Measurements from ENCODE around the gene FREY1. TPM values are rescaled to one million over a fixed set of nuclear protein-coding genes. Genes with fewer than 3 reads are reported as not detected.

FREY1 gene
- total RNA-seq, 1 donor from 2014 or later, result not detected

DNA sequence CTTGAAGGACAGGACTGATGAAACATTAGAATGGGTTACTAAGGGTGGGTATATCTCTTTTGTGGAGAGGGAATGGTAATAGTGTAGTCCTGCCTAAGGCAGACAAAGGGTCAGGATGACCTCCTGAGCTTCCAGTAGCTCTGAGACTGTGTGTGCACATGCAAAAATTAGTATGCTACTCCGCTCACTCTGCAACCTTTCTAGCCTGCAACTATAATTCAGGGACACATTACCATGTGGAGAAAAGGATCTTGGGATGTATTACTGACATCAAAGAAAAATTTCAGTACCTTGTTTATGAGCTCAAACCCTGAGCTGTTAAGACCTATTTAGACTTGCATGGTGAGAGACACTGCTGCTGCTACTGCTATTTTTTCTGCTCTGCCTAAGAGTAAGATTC lies 40.8 kb upstream of the FREY1 start:
- no peaks in the 10 kb centered on the region for H3F3A ChIP-seq (ENCODE audit: low read depth)
- Mint-ChIP-seq H3K4me3 (no peak overlapping the region), H3K9me3 (no peaks in the 10 kb centered on the region), H3K4me1 (peaks cover 2% of the 10 kb centered on the region), H3K36me3 (peaks cover 22% of the 10 kb centered on the region), H3K27ac (no peak overlapping the region), H3K27me3 (ENCODE audit: insufficient read depth, low read depth) (no peaks in the 10 kb centered on the region)
- H3K4me2 ChIP-seq, result no peak overlapping the region
- H3K4me3 ChIP-seq, result no peak overlapping the region
- H2AFZ ChIP-seq (replicated peaks), result no peak overlapping the region
- H3K27ac ChIP-seq, result no peak overlapping the region
- H3K36me3 ChIP-seq, result peaks cover 3% of the 10 kb centered on the region
- H4K20me1 ChIP-seq (ENCODE audit: low read depth), result no peaks in the 10 kb centered on the region
- TF ChIP-seq EZH2phosphoT487 (IDR thresholded peaks at IDR 0.05) (no peak), EZH2 (IDR thresholded peaks at IDR 0.05) (no peak)
- TF ChIP-seq, protein P1, sequence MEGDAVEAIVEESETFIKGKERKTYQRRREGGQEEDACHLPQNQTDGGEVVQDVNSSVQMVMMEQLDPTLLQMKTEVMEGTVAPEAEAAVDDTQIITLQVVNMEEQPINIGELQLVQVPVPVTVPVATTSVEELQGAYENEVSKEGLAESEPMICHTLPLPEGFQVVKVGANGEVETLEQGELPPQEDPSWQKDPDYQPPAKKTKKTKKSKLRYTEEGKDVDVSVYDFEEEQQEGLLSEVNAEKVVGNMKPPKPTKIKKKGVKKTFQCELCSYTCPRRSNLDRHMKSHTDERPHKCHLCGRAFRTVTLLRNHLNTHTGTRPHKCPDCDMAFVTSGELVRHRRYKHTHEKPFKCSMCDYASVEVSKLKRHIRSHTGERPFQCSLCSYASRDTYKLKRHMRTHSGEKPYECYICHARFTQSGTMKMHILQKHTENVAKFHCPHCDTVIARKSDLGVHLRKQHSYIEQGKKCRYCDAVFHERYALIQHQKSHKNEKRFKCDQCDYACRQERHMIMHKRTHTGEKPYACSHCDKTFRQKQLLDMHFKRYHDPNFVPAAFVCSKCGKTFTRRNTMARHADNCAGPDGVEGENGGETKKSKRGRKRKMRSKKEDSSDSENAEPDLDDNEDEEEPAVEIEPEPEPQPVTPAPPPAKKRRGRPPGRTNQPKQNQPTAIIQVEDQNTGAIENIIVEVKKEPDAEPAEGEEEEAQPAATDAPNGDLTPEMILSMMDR (IDR thresholded peaks at IDR 0.05), result no peak
- no peak for DNase-seq (ENCODE audit: low spot score)
- no peak overlapping the region for H3K9ac ChIP-seq
- no peaks in the 10 kb centered on the region for H3K9me3 ChIP-seq (ENCODE audit: low read depth)
- H3K79me2 ChIP-seq (ENCODE audit: low read depth), result no peaks in the 10 kb centered on the region
- H3K4me1 ChIP-seq, result no peaks in the 10 kb centered on the region
- no peaks in the 10 kb centered on the region for H3K27me3 ChIP-seq

DNA sequence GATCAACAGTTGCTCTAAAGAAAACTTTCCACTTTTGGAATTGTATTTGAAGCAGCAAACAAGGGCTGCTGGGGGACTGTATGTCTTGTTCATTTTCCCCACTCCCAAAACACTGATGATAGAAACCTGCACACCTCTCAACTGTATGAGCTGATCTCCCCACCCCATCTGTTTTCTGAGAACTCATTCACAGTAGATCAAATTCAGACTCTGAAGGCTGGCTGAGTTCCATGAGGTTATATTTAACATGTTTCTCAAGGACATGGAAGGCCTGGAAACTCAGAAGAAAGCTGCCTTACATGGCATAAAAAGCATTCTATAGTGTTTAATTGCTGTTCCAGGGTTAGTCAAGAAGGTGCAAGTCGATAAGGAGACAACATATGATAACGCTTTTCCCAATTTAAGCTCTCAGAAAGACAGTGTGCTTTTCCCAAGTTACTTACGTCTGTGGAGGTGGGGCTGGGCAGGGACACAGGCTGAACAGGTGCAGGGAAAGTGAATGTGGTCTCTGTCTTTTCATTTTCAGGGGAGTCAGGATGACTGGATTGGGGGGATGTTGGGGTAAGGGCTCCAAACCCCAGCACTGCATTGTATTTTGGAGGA lies 38.4 kb upstream of the FREY1 start:
- no peak for DNase-seq (ENCODE audit: low spot score)
- Histone ChIP-seq H4K20me1 (ENCODE audit: low read depth) (no peaks in the 10 kb centered on the region), H3K79me2 (ENCODE audit: low read depth) (no peaks in the 10 kb centered on the region), H3K27me3 (no peaks in the 10 kb centered on the region), H2AFZ (replicated peaks) (no peak overlapping the region), H3K4me1 (no peaks in the 10 kb centered on the region), H3K9me3 (ENCODE audit: low read depth) (no peaks in the 10 kb centered on the region), H3K4me3 (no peak overlapping the region), H3K9ac (no peak overlapping the region), H3F3A (ENCODE audit: low read depth) (no peaks in the 10 kb centered on the region), H3K4me2 (no peak overlapping the region), H3K36me3 (no peaks in the 10 kb centered on the region), H3K27ac (no peak overlapping the region)
- H3K4me3 Mint-ChIP-seq, result no peak overlapping the region
- no peak overlapping the region for H3K27ac Mint-ChIP-seq
- H3K36me3 Mint-ChIP-seq, result peaks cover 25% of the 10 kb centered on the region
- no peaks in the 10 kb centered on the region for H3K9me3 Mint-ChIP-seq
- no peaks in the 10 kb centered on the region for H3K27me3 Mint-ChIP-seq (ENCODE audit: insufficient read depth, low read depth)
- peaks cover 2% of the 10 kb centered on the region for H3K4me1 Mint-ChIP-seq
- TF ChIP-seq, protein P1 (IDR thresholded peaks at IDR 0.05), result no peak
- TF ChIP-seq EZH2phosphoT487 (IDR thresholded peaks at IDR 0.05) (no peak), EZH2 (IDR thresholded peaks at IDR 0.05) (no peak)

DNA sequence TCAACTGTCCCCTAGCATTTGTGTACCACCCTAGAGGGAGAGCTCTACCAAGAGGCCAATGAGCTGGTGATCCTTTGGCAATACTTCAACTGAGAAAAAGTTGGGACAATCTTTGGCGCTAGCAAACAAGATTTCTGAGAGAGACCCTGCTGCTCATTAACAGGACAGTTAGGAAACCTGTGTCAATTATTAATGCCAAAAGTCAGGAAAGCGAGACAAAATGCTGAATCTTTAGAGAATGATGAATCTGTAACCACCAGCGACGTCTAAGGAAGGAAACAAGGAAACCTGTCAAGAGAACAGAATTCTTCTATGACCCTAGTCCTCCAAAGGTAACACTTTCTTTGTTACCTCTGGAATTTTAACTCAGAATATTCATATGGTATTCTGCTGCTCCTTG lies 35.3 kb upstream of the FREY1 start:
- H3K9me3 ChIP-seq (ENCODE audit: low read depth), result no peaks in the 10 kb centered on the region
- TF ChIP-seq, protein P1 (IDR thresholded peaks at IDR 0.05), result no peak
- no peaks in the 10 kb centered on the region for H3F3A ChIP-seq (ENCODE audit: low read depth)

More for the DNA sequence above, 35.3 kb upstream of the FREY1 start:
- no peaks in the 10 kb centered on the region for H3K36me3 ChIP-seq
- no peaks in the 10 kb centered on the region for H3K4me1 ChIP-seq
- H3K4me3 Mint-ChIP-seq, result no peak overlapping the region
- H3K9me3 Mint-ChIP-seq, result no peaks in the 10 kb centered on the region
- no peaks in the 10 kb centered on the region for H3K4me1 Mint-ChIP-seq
- no peaks in the 10 kb centered on the region for H3K79me2 ChIP-seq (ENCODE audit: low read depth)
- H3K36me3 Mint-ChIP-seq, result peaks cover 23% of the 10 kb centered on the region
- no peaks in the 10 kb centered on the region for H3K27me3 Mint-ChIP-seq (ENCODE audit: insufficient read depth, low read depth)
- H3K27ac ChIP-seq, result no peak overlapping the region
- H3K9ac ChIP-seq, result no peak overlapping the region
- no peak overlapping the region for H3K27ac Mint-ChIP-seq
- no peak overlapping the region for H3K4me3 ChIP-seq
- H4K20me1 ChIP-seq (ENCODE audit: low read depth), result peaks cover 6% of the 10 kb centered on the region
- no peak overlapping the region for H2AFZ ChIP-seq (replicated peaks)
- no peak for DNase-seq (ENCODE audit: low spot score)
- H3K27me3 ChIP-seq, result no peaks in the 10 kb centered on the region
- no peak overlapping the region for H3K4me2 ChIP-seq
